ENCODE measurements around the gene CADM3. TPM values are rescaled to one million over a fixed set of nuclear protein-coding genes. Genes with fewer than 3 reads are reported as not detected.

CADM3 gene
- total RNA-seq, 4 donors from 2014 or later: 0.19 to 9.2 (median 3.3) TPM

DNA sequence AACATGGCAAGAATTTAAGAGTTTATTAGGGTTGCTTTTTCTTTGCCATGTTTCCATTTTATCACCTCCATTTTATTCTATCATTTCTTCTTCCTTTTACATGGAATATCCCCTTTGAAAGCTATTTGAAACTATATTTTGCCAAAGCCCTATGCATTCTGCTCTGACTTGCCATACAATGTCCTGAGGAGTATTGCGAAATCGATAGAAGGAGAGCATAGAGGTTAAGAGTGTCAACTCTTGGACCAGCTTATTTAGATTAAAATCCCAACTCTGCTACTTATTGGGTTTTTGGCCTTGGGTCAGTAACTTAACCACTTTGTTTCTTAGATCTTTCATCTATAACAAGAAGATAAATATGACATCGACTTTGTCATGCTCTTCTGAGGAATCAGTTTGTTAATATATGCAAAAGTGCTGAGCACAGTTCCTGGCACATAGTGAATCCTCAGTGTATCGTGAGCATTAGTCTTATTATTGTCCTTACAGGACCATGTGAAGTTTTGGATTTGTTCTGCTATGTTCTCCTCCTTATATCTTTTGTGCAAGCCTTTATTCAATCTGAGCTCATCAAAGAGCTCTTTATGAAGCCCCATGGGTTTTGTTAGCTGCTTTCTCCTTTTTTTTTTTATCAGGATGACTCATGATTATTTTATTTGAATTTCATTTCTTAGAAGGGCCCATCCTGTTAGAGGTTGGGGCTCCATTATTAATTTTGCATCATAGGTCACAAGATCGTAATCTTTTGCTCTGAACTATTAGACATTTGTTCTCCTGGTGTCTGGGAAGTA is 50.9 kb downstream of the CADM3 start:
- H3K27ac ChIP-seq: no peak overlapping the region
- WGBS, 2 donors: 59 to 67% methylated on average over 5 of the region's 5 CpGs

DNA sequence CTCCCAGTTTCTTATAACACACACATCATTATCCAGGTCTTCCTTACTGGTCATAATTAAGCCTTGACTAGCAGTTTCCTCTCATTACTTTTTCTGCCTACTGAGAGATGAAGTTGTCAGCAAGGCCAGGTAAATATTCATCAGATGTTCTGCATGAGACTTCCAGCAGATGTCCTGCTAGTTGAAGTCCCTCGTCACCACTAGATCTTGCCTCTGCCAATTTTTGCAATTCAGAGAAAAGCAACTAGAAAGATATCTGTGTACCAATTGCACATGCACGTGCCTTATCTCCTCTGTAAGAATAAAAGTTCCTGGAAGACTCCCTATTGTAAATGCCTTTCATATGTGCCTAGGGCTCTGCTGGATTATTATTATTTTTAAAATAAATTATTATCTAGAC is 51.6 kb downstream of the CADM3 start:
- Histone ChIP-seq H3K27ac (no peak overlapping the region), H3K36me3 (no peaks in the 10 kb centered on the region), H3K4me1 (no peaks in the 10 kb centered on the region), H3K9me3 (no peaks in the 10 kb centered on the region), H3K27me3 (peaks cover 0 to 19% (median 0%) of the 10 kb centered on the region in 4 donors), H3K4me3 (no peak overlapping the region)
- no peak for DNase-seq
- intact Hi-C loops (cut with DNase I): no loop called here
- 53 to 61% methylated on average over 2 of the region's 2 CpGs for WGBS, 2 donors
- TF ChIP-seq POLR2A (IDR thresholded peaks at IDR 0.05): no peak
- TF ChIP-seq, protein P1, sequence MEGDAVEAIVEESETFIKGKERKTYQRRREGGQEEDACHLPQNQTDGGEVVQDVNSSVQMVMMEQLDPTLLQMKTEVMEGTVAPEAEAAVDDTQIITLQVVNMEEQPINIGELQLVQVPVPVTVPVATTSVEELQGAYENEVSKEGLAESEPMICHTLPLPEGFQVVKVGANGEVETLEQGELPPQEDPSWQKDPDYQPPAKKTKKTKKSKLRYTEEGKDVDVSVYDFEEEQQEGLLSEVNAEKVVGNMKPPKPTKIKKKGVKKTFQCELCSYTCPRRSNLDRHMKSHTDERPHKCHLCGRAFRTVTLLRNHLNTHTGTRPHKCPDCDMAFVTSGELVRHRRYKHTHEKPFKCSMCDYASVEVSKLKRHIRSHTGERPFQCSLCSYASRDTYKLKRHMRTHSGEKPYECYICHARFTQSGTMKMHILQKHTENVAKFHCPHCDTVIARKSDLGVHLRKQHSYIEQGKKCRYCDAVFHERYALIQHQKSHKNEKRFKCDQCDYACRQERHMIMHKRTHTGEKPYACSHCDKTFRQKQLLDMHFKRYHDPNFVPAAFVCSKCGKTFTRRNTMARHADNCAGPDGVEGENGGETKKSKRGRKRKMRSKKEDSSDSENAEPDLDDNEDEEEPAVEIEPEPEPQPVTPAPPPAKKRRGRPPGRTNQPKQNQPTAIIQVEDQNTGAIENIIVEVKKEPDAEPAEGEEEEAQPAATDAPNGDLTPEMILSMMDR (IDR thresholded peaks at IDR 0.05): no peak

More for the DNA sequence above, 50.9 kb downstream of the CADM3 start:
- H3K36me3 ChIP-seq: no peaks in the 10 kb centered on the region
- intact Hi-C loops (cut with DNase I): no loop called here
- no peaks in the 10 kb centered on the region for H3K9me3 ChIP-seq
- TF ChIP-seq, protein P1 (IDR thresholded peaks at IDR 0.05): no peak
- no peak for TF ChIP-seq POLR2A (IDR thresholded peaks at IDR 0.05)
- no peak overlapping the region for H3K4me3 ChIP-seq
- DNase-seq: no peak
- peaks cover 0 to 25% (median 0%) of the 10 kb centered on the region in 4 donors for H3K27me3 ChIP-seq
- H3K4me1 ChIP-seq: no peaks in the 10 kb centered on the region

DNA sequence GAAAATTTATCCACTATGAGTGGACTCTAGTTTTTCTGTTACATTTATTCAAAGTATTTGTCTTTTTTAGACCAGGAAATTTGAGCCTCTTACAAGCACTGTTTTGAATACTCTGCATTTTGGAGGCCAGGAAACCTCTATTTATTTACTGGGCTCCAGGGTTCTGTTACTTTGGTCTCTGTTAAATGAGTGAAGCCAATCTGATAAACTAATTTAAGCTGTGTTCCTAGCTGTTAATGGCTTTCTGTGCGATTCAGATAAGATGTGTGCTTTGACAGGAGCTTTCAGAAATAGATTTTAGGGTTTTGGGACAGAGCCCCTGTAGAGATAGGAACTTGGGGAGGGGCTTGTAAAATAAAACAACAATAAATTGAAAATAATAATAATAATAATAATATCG is 57.1 kb downstream of the CADM3 start:
- intact Hi-C loops (cut with DNase I): no loop called here
- WGBS, 2 donors: 54 to 66% methylated on average over 2 of the region's 2 CpGs
- Histone ChIP-seq H3K27ac (no peak overlapping the region), H3K9me3 (no peaks in the 10 kb centered on the region), H3K4me1 (no peaks in the 10 kb centered on the region), H3K27me3 (peaks cover 0 to 7% (median 0%) of the 10 kb centered on the region in 4 donors), H3K36me3 (no peaks in the 10 kb centered on the region), H3K4me3 (no peak overlapping the region)
- TF ChIP-seq POLR2A (IDR thresholded peaks at IDR 0.05): no peak
- TF ChIP-seq, protein P1 (IDR thresholded peaks at IDR 0.05): no peak
- no peak for DNase-seq

DNA sequence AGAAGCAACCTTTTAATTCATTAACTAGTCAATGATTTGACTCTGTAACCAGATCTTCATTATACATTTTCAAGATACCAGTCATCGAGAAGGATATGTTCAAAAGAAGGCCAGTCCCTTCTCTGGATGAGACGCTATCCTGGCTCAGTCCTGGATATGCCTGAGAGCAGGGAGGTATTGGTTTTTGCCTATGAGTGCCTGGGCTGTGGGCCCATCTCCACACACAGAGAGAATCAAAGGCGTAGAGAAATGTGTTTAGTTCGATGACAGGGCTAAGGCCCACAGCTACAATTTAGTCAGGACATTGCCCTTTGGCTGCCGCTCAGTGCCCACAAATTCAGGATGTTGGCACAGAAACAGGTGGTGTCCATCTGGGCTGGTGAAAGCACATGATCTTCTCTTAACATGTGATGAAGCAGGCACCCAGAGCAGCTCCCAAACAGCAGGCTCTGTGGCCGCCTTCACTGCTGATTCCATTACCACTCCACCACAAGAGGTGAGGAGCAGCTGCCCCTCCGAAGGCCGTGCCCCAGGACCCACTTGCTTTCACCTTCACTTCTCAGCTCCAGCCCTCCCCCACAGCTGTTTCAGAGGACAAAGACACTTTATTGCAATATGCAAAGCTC is 58.0 kb downstream of the CADM3 start:
- no peak for DNase-seq
- H3K27me3 ChIP-seq: peaks cover 0 to 4% (median 0%) of the 10 kb centered on the region in 4 donors
- intact Hi-C loops (cut with DNase I): no loop called here
- no peak overlapping the region for H3K4me3 ChIP-seq
- no peak overlapping the region for H3K27ac ChIP-seq
- H3K4me1 ChIP-seq: no peaks in the 10 kb centered on the region
- H3K9me3 ChIP-seq: no peaks in the 10 kb centered on the region
- 82 to 83% methylated on average over 7 of the region's 8 CpGs for WGBS, 2 donors
- H3K36me3 ChIP-seq: no peaks in the 10 kb centered on the region
- TF ChIP-seq, protein P1 (IDR thresholded peaks at IDR 0.05): no peak
- no peak for TF ChIP-seq POLR2A (IDR thresholded peaks at IDR 0.05)

DNA sequence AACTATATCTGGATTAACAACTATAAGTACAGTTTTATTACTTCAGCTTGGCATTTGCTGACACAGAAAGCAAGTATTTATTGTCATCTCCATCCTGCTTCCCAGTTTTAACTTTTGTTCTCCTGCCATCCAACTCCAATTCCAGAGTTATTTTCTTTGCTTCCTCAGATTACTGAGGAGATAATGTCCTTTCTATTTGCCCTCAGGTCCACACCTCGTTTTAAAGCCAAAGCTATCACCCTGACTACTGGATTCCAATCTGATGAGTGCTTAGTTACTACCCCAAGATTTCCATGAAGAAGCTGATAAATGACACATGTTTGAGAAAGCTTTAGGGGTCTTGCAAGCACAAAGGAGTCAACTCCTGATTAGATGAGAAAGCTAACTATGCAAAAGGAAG is 58.5 kb downstream of the CADM3 start:
- Histone ChIP-seq H3K36me3 (no peaks in the 10 kb centered on the region), H3K4me3 (no peak overlapping the region), H3K27ac (no peak overlapping the region), H3K4me1 (no peaks in the 10 kb centered on the region), H3K9me3 (no peaks in the 10 kb centered on the region), H3K27me3 (no peaks in the 10 kb centered on the region)
- 8 to 10% methylated on average over 1 of the region's 1 CpG for WGBS, 2 donors
- TF ChIP-seq POLR2A (IDR thresholded peaks at IDR 0.05): no peak
- TF ChIP-seq, protein P1 (IDR thresholded peaks at IDR 0.05): no peak
- DNase-seq: no peak
- intact Hi-C loops (cut with DNase I): no loop called here

Measured in esophagus squamous epithelium (tissue), 5 donors.